Mucosa of descending colon (tissue), 3 donors: ENCODE results near the gene POLR3H. TPM values are rescaled to one million over a fixed set of nuclear protein-coding genes. Genes with fewer than 3 reads are reported as not detected.

ENCODE experiments used
- ATAC-seq: fragments of 200-7000 bp; cut with Tn5 transposase; one replicate; pipeline ENCODE4 v1.9.1; 2020; ENCODE audit warnings: mild to moderate bottlenecking, moderate library complexity
- DNase-seq, 3 donors: peaks; one replicate each; pipeline ENCODE4 v3.0.0-alpha.2; 2020
- H3K36me3 ChIP-seq: fragments of 200-600 bp; one replicate; pipeline ENCODE4 v1.8.0; 2021; ENCODE audit warnings: low read depth, mild to moderate bottlenecking
- H3K4me1 ChIP-seq: fragments of 200-600 bp; one replicate; pipeline ENCODE4 v1.8.0; 2021; ENCODE audit warnings: low read depth, mild to moderate bottlenecking
- H3K4me3 ChIP-seq: fragments of 200-600 bp; one replicate; pipeline ENCODE4 v1.8.0; 2021; ENCODE audit warnings: mild to moderate bottlenecking
- H3K9me3 ChIP-seq: fragments of 200-600 bp; one replicate; pipeline ENCODE4 v1.8.0; 2021; ENCODE audit warnings: mild to moderate bottlenecking
- CTCF ChIP-seq: fragments of 200-600 bp; IDR thresholded peaks from one replicate; pipeline ENCODE4 v1.8.0; 2022; ENCODE audit warnings: antibody characterized with exemption, mild to moderate bottlenecking
- intact Hi-C, 2 donors: fragments of 100-400 bp; cut with DNase I in 1 of 2; cut with micrococcal nuclease in 1 of 2; formaldehyde crosslinking; loops; one replicate each; pipeline versions ENCODE4 v1.11.0 to v1.11.1; 2022; cut with DNase I, micrococcal nuclease
- total RNA-seq, 3 donors: library from RNA; stranded (reverse); fragmentation: NEBNext Ultra II Directional in 2 of 3; extraction: Animal tissue kit (Norgen Biotek cat#: 25700) in 2 of 3; gene quantifications; one replicate each; pipeline versions ENCODE4 v1.2.1 to v1.2.4, GENCODE V29; 2021 to 2023
- donor health status: DM: no; HTN: no; CAD: no; lungs with moderate emphysema.
- donor health status: DM: no; HTN: no; CAD: no.
- donor health status: DM: no; HTN: yes; CAD: no.

The POLR3H gene
- total RNA-seq, 3 donors from 2014 or later, result 12.4 to 26.1 (median 15.7) TPM

GRCh38 chr22:41508770-41509170 is 35.5 kb downstream of the POLR3H start:
- TF ChIP-seq CTCF, result no peak
- intact Hi-C loops, result no loop called here
- peaks cover 14% of the 10 kb centered on the region for H3K36me3 ChIP-seq
- no peaks in the 10 kb centered on the region for H3K9me3 ChIP-seq
- no peaks in the 10 kb centered on the region for H3K4me1 ChIP-seq
- no peak overlapping the region for H3K4me3 ChIP-seq
- DNase-seq, result no peak
- ATAC-seq, result no peak

- no peak for TF ChIP-seq CTCF
- peak; percentile 19 for ATAC-seq
Observed at GRCh38 chr22:41507330-41508063, 36.8 kb downstream of the POLR3H start.

GRCh38 chr22:41505511-41506220 is 38.6 kb downstream of the POLR3H start:
- H3K4me1 ChIP-seq, result no peaks in the 10 kb centered on the region
- ATAC-seq (no peak), DNase-seq (no peak)
- H3K9me3 ChIP-seq, result no peaks in the 10 kb centered on the region
- TF ChIP-seq CTCF, result no peak
- H3K4me3 ChIP-seq, result no peak overlapping the region
- intact Hi-C loops, result no loop called here
- peaks cover 19% of the 10 kb centered on the region for H3K36me3 ChIP-seq

More at GRCh38 chr22:41507330-41508063, 36.8 kb downstream of the POLR3H start:
- intact Hi-C loops, result no loop called here
- no peaks in the 10 kb centered on the region for H3K9me3 ChIP-seq
- H3K4me3 ChIP-seq, result no peak overlapping the region
- no peak for DNase-seq
- H3K36me3 ChIP-seq, result peaks cover 9% of the 10 kb centered on the region
- H3K4me1 ChIP-seq, result no peaks in the 10 kb centered on the region

GRCh38 chr22:41504816-41505215 is 39.5 kb downstream of the POLR3H start:
- intact Hi-C loops, result no loop called here
- H3K36me3 ChIP-seq, result peaks cover 19% of the 10 kb centered on the region

GRCh38 chr22:41504397-41504796 is 39.9 kb downstream of the POLR3H start:
- Histone ChIP-seq H3K9me3 (no peaks in the 10 kb centered on the region), H3K36me3 (peaks cover 19% of the 10 kb centered on the region), H3K4me1 (no peaks in the 10 kb centered on the region), H3K4me3 (no peak overlapping the region)
- no peak for DNase-seq
- no peak for TF ChIP-seq CTCF
- no peak for ATAC-seq
- intact Hi-C loops, result no loop called here

More at GRCh38 chr22:41504816-41505215, 39.5 kb downstream of the POLR3H start:
- DNase-seq, result no peak
- no peak overlapping the region for H3K4me3 ChIP-seq
- H3K4me1 ChIP-seq, result no peaks in the 10 kb centered on the region
- no peak for ATAC-seq
- TF ChIP-seq CTCF, result no peak
- H3K9me3 ChIP-seq, result no peaks in the 10 kb centered on the region
